ENCODE data around the gene ZNF121.
A peak's percentile ranks its signal among the peaks of the same experiment; 100 is the strongest.
"Not testable (repeated sequence)": the region's sequence is repeated elsewhere in the genome, so short reads cannot be mapped to it uniquely, and the experiment has no call there.

ZNF121 gene

GRCh38 chr19:9539921-9540320 lies 44.4 kb downstream of the ZNF121 start:
- not testable (repeated sequence) for H3K4me3 ChIP-seq (ENCODE audit: low read length); DNase-seq (ENCODE audit: low read depth, low spot score)

- not testable (repeated sequence) for H3K4me3 ChIP-seq (ENCODE audit: low read length); DNase-seq (ENCODE audit: low read depth, low spot score)
Observed at GRCh38 chr19:9539201-9539600, 45.1 kb downstream of the ZNF121 start.

GRCh38 chr19:9538183-9539058 lies 45.9 kb downstream of the ZNF121 start, which contains the start of gene ZNF426:
Gene ZNF426 (minus strand): TSS chr19:9538645. CDS start chr19:9536232, 2,413 bp downstream.
- peak within 1 kb of the TSS; percentile 64 for H3K4me3 ChIP-seq (ENCODE audit: low read length)
- DNase-seq (ENCODE audit: low read depth, low spot score): peak; percentile 74

- H3K4me3 ChIP-seq (ENCODE audit: low read length): no peak overlapping the region
- no peak for DNase-seq (ENCODE audit: low read depth, low spot score)
Observed at GRCh38 chr19:9535934-9536333, 48.4 kb downstream of the ZNF121 start.

DNA sequence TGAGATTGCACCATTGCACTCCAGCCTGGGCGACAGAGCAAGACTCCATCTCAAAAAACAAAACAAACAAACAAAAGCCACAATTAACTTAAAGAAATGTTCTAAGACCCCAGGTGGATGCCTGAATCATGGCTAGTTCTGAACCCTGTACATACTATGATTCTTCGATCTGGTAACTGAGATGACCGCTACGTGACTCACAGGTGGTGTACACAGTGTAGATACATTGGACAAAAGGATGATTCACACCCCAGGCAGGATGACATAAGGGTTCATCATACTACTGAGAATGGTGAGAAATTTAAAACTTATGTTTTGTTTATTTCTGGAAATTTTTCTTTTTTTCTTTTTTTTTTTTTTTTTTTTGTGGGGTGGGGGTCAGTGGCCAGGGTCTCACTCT lies 52.4 kb downstream of the ZNF121 start:
- H3K4me3 ChIP-seq (ENCODE audit: low read length): no peak overlapping the region
- no peak for DNase-seq (ENCODE audit: low read depth, low spot score)

GRCh38 chr19:9528757-9529336 lies 55.5 kb downstream of the ZNF121 start:
- DNase-seq (ENCODE audit: low read depth, low spot score): no peak
- H3K4me3 ChIP-seq (ENCODE audit: low read length): no peak overlapping the region

DNA sequence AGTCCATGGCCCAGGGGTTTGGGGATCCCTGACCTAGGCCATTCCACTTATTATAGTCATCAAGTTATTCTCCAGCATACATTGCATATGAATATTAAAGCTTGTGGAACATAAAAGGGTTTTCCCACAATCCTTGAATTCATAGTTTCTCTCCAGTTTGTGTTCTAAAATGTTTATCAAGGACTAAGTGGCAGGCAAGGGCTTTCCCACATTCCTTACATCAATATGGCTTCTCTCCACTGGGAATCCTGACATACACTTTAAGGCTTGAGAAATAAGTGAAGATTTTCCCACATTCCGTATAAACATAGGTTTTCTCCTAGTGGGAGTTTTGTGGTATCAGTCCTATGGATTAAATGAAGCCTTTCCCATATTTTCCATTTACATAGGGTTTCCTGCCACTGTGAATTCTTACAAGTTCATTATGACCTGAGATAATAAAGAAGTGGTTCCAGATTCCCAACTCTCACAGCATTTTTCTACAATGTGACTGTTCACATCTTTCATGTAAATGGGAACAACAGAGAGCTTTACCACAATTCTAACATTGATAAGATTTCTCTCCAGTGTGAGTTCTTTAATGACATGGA lies 60.3 kb downstream of the ZNF121 start:
- no peak overlapping the region for H3K4me3 ChIP-seq (ENCODE audit: low read length)
- no peak for DNase-seq (ENCODE audit: low read depth, low spot score)

All from Jurkat, Clone E6-1 (cell line).